ENCODE data around the gene MAN2B2.
"Not testable (repeated sequence)": the region's sequence is repeated elsewhere in the genome, so short reads cannot be mapped to it uniquely, and the experiment has no call there.

The MAN2B2 gene

GRCh38 chr4:6659897-6660296 lies 84.9 kb downstream of the MAN2B2 start:
- H3K9me3 ChIP-seq (ENCODE audit: low read length) = peaks cover 9% of the 10 kb centered on the region
- no peaks in the 10 kb centered on the region for H3K27me3 ChIP-seq (ENCODE audit: insufficient read depth, low read length)
- no peaks in the 10 kb centered on the region for H3K4me1 ChIP-seq (ENCODE audit: insufficient read depth, low read length)
- no peak overlapping the region for H2AFZ ChIP-seq (ENCODE audit: low read depth, low read length)
- H3K4me3 ChIP-seq (ENCODE audit: low read length) = no peak overlapping the region
- H3K36me3 ChIP-seq (ENCODE audit: insufficient read depth, low read length) = no peaks in the 10 kb centered on the region

- Histone ChIP-seq H3K36me3 (ENCODE audit: insufficient read depth, low read length) (no peaks in the 10 kb centered on the region), H2AFZ (ENCODE audit: low read depth, low read length) (no peak overlapping the region), H3K4me1 (ENCODE audit: insufficient read depth, low read length) (no peaks in the 10 kb centered on the region), H3K4me3 (ENCODE audit: low read length) (no peak overlapping the region), H3K9me3 (ENCODE audit: low read length) (peaks cover 12% of the 10 kb centered on the region), H3K27me3 (ENCODE audit: insufficient read depth, low read length) (no peaks in the 10 kb centered on the region)
Measured at GRCh38 chr4:6660430-6660829, 85.4 kb downstream of the MAN2B2 start.

GRCh38 chr4:6662591-6662990 lies 87.6 kb downstream of the MAN2B2 start:
- Histone ChIP-seq H3K27me3 (ENCODE audit: insufficient read depth, low read length) (no peaks in the 10 kb centered on the region), H3K9me3 (ENCODE audit: low read length) (peaks cover 9% of the 10 kb centered on the region), H2AFZ (ENCODE audit: low read depth, low read length) (no peak overlapping the region), H3K36me3 (ENCODE audit: insufficient read depth, low read length) (no peaks in the 10 kb centered on the region), H3K4me3 (ENCODE audit: low read length) (no peak overlapping the region), H3K4me1 (ENCODE audit: insufficient read depth, low read length) (no peaks in the 10 kb centered on the region)

- peaks cover 7% of the 10 kb centered on the region for H3K9me3 ChIP-seq (ENCODE audit: low read length)
- no peaks in the 10 kb centered on the region for H3K4me1 ChIP-seq (ENCODE audit: insufficient read depth, low read length)
- no peak overlapping the region for H3K4me3 ChIP-seq (ENCODE audit: low read length)
- H3K27me3 ChIP-seq (ENCODE audit: insufficient read depth, low read length) = no peaks in the 10 kb centered on the region
- H2AFZ ChIP-seq (ENCODE audit: low read depth, low read length) = no peak overlapping the region
- no peaks in the 10 kb centered on the region for H3K36me3 ChIP-seq (ENCODE audit: insufficient read depth, low read length)
Measured at GRCh38 chr4:6663596-6664393, 88.8 kb downstream of the MAN2B2 start.

GRCh38 chr4:6665320-6665654 lies 90.3 kb downstream of the MAN2B2 start:
- H3K9me3 ChIP-seq (ENCODE audit: low read length) = peaks cover 5% of the 10 kb centered on the region
- H2AFZ ChIP-seq (ENCODE audit: low read depth, low read length) = no peak overlapping the region
- H3K4me1 ChIP-seq (ENCODE audit: insufficient read depth, low read length) = no peaks in the 10 kb centered on the region
- no peaks in the 10 kb centered on the region for H3K27me3 ChIP-seq (ENCODE audit: insufficient read depth, low read length)
- no peaks in the 10 kb centered on the region for H3K36me3 ChIP-seq (ENCODE audit: insufficient read depth, low read length)
- H3K4me3 ChIP-seq (ENCODE audit: low read length) = no peak overlapping the region

GRCh38 chr4:6668391-6668790 lies 93.4 kb downstream of the MAN2B2 start:
- Histone ChIP-seq H3K9me3 (ENCODE audit: low read length) (peaks cover 5% of the 10 kb centered on the region), H3K4me1 (ENCODE audit: insufficient read depth, low read length) (no peaks in the 10 kb centered on the region), H3K4me3 (ENCODE audit: low read length) (no peak overlapping the region), H3K27me3 (ENCODE audit: insufficient read depth, low read length) (no peaks in the 10 kb centered on the region), H3K36me3 (ENCODE audit: insufficient read depth, low read length) (no peaks in the 10 kb centered on the region), H2AFZ (ENCODE audit: low read depth, low read length) (no peak overlapping the region)

GRCh38 chr4:6671648-6672047 lies 96.7 kb downstream of the MAN2B2 start:
- no peak overlapping the region for H2AFZ ChIP-seq (ENCODE audit: low read depth, low read length)
- peaks cover 19% of the 10 kb centered on the region for H3K4me1 ChIP-seq (ENCODE audit: insufficient read depth, low read length)

GRCh38 chr4:6672131-6672530 lies 97.1 kb downstream of the MAN2B2 start:
- H3K4me1 ChIP-seq (ENCODE audit: insufficient read depth, low read length) = peaks cover 19% of the 10 kb centered on the region
- no peaks in the 10 kb centered on the region for H3K27me3 ChIP-seq (ENCODE audit: insufficient read depth, low read length)
- no peaks in the 10 kb centered on the region for H3K9me3 ChIP-seq (ENCODE audit: low read length)
- H3K36me3 ChIP-seq (ENCODE audit: insufficient read depth, low read length) = peaks cover 9% of the 10 kb centered on the region
- H3K4me3 ChIP-seq (ENCODE audit: low read length) = no peak overlapping the region
- no peak overlapping the region for H2AFZ ChIP-seq (ENCODE audit: low read depth, low read length)

More at GRCh38 chr4:6671648-6672047, 96.7 kb downstream of the MAN2B2 start:
- Histone ChIP-seq H3K27me3 (ENCODE audit: insufficient read depth, low read length) (no peaks in the 10 kb centered on the region), H3K9me3 (ENCODE audit: low read length) (no peaks in the 10 kb centered on the region), H3K4me3 (ENCODE audit: low read length) (no peak overlapping the region), H3K36me3 (ENCODE audit: insufficient read depth, low read length) (peaks cover 7% of the 10 kb centered on the region)

- Histone ChIP-seq H3K4me1 (ENCODE audit: insufficient read depth, low read length) (peaks cover 19% of the 10 kb centered on the region), H3K4me3 (ENCODE audit: low read length) (peak overlapping the region; percentile 10)
- not testable (repeated sequence) for H2AFZ ChIP-seq (ENCODE audit: low read depth, low read length); H3K9me3 ChIP-seq (ENCODE audit: low read length); H3K27me3 ChIP-seq (ENCODE audit: insufficient read depth, low read length); H3K36me3 ChIP-seq (ENCODE audit: insufficient read depth, low read length)
Measured at GRCh38 chr4:6672541-6673190, 97.7 kb downstream of the MAN2B2 start.

All from neuron (in vitro differentiated cells).